Breast epithelium (tissue), 4 donors: ENCODE measurements around the gene NECTIN4. TPM values are rescaled to one million over a fixed set of nuclear protein-coding genes. Genes with fewer than 3 reads are reported as not detected.

Experiments used
- DNase-seq, 2 donors: peaks; one replicate each; pipeline ENCODE4 v3.0.0-alpha.2; 2019; ENCODE audit warnings: low spot score in 2 of 2
- H3K27ac ChIP-seq, 2 donors: fragments of 200-600 bp; sonication (generic) in 1 of 2; one replicate each; pipeline ENCODE4 v1.5.1; 2016 to 2019; ENCODE audit warnings: mild to moderate bottlenecking in 1 of 2
- H3K27me3 ChIP-seq, 2 donors: fragments of 200-600 bp; sonication (generic) in 1 of 2; one replicate each; pipeline versions ENCODE4 v1.5.1 to v1.6.0; 2017 to 2019; ENCODE audit warnings: control low read depth in 1 of 2, mild to moderate bottlenecking in 1 of 2
- H3K36me3 ChIP-seq: fragments of 200-600 bp; one replicate; pipeline ENCODE4 v1.5.1; 2019
- H3K4me1 ChIP-seq, 2 donors: fragments of 200-600 bp; sonication (generic); one replicate each; pipeline ENCODE4 v1.5.1; 2016 to 2019; ENCODE audit warnings: control low read depth in 1 of 2
- H3K4me3 ChIP-seq, 3 donors: fragments of 200-600 bp; sonication (generic); 1 replicate in 2 of 3; 2 replicates in 1 of 3; pipeline ENCODE4 v1.5.1; 2016 to 2019; ENCODE audit warnings: mild to moderate bottlenecking in 3 of 3, moderate library complexity in 2 of 3
- H3K9me3 ChIP-seq, 2 donors: fragments of 200-600 bp; sonication (generic) in 1 of 2; one replicate each; pipeline ENCODE4 v1.5.1; 2016 to 2019; ENCODE audit warnings: control low read depth in 1 of 2
- CTCF ChIP-seq, 3 donors: fragments of 450-650 bp; IDR thresholded peaks; one replicate each; pipeline ENCODE4 v1.5.1; 2016 to 2017; ENCODE audit warnings: antibody characterized with exemption in 3 of 3, mild to moderate bottlenecking in 3 of 3, moderate library complexity in 3 of 3
- POLR2A ChIP-seq: fragments of 450-650 bp; IDR thresholded peaks from one replicate; pipeline ENCODE4 v1.6.1; 2016; ENCODE audit warnings: antibody characterized with exemption, mild to moderate bottlenecking, moderate library complexity
- POLR2AphosphoS5 ChIP-seq, 3 donors: sonication (generic); formaldehyde crosslinking; IDR thresholded peaks; one replicate each; pipeline ENCODE4 v1.6.1; 2017; ENCODE audit warnings: antibody characterized with exemption in 3 of 3
- intact Hi-C: fragments of 100-400 bp; cut with DNase I; formaldehyde crosslinking; loops from one replicate; pipeline ENCODE4 v1.15.1; 2023; ENCODE audit warnings: low total_unique reads
- total RNA-seq, 3 donors: library from RNA; depleted of rRNA; stranded (reverse); fragments of >200 nt; gene quantifications; one replicate each; pipeline ENCODE4 v1.1.0, GENCODE V29; 2016

The NECTIN4 gene
- total RNA-seq, 3 donors from 2014 or later: 28.5 to 56.3 TPM; not detected in 1

DNA sequence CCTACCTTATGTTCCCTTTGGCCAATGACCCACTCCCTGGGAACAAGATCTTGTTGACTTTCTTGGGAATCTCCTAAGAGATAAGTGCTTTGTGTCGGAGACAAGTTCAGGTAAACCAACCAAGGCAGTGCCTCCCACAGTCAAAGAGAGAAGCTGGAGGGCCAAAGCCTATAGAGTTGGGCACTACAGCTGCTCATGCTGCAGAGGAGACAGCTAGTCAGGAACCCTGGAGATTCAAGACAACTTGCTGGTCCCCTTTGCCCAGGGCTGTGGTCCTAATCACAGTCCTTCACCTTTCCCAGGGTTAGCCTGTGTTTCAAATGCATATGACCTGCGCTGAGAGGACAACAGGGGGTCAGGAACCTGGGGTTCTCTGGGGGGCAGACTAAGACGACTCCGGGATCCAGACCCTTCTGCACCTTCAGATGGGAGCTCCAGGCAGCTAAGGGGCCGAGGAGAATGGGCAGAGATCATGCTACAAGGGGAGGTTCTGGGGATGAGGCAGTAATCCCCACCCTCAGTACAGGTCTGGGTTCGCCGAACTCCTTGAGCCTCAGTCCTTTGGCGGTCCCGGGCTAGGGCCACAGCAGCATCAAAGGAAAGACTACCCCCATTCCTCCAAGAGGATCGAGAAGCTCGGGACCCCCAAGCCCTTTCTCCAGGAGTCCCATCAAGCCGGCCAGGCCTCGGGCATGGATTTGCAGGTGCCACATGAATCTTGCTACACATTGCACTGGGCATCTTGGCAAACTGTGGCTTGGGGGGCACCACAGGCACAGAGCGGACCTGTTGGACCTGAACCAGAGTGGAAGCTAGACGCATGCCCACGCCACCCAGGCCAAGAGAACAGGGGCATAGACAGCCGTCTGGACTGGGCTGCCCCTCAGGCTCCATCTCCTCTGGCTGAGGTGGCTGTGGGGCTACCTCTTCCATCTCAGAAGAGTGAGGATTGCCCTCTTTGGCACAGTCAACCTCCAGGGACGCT is 41.6 kb downstream of the NECTIN4 start:
- TF ChIP-seq CTCF (IDR thresholded peaks at IDR 0.05): no peak
- TF ChIP-seq POLR2A: no peak
- TF ChIP-seq POLR2AphosphoS5 (IDR thresholded peaks at IDR 0.05): no peak
- DNase-seq: no peak
- Histone ChIP-seq H3K4me3 (no peak overlapping the region), H3K27ac (no peak overlapping the region), H3K36me3 (no peaks in the 10 kb centered on the region), H3K27me3 (no peaks in the 10 kb centered on the region), H3K4me1 (no peaks in the 10 kb centered on the region), H3K9me3 (no peaks in the 10 kb centered on the region)
- intact Hi-C loops: no loop called here

- DNase-seq: no peak
- Histone ChIP-seq H3K27ac (peak overlapping the region; percentile 91 to 96), H3K27me3 (no peaks in the 10 kb centered on the region), H3K36me3 (no peaks in the 10 kb centered on the region), H3K4me1 (no peaks in the 10 kb centered on the region), H3K9me3 (no peaks in the 10 kb centered on the region), H3K4me3 (peak overlapping the region; percentile 81 to 94 (median 92))
- intact Hi-C loops: no loop called here
- no peak for TF ChIP-seq POLR2A
- no peak for TF ChIP-seq CTCF (IDR thresholded peaks at IDR 0.05)
- no peak for TF ChIP-seq POLR2AphosphoS5 (IDR thresholded peaks at IDR 0.05)
These were observed 42.6 kb downstream of the NECTIN4 start for GRCh38 chr1:161046605-161047228.

DNA sequence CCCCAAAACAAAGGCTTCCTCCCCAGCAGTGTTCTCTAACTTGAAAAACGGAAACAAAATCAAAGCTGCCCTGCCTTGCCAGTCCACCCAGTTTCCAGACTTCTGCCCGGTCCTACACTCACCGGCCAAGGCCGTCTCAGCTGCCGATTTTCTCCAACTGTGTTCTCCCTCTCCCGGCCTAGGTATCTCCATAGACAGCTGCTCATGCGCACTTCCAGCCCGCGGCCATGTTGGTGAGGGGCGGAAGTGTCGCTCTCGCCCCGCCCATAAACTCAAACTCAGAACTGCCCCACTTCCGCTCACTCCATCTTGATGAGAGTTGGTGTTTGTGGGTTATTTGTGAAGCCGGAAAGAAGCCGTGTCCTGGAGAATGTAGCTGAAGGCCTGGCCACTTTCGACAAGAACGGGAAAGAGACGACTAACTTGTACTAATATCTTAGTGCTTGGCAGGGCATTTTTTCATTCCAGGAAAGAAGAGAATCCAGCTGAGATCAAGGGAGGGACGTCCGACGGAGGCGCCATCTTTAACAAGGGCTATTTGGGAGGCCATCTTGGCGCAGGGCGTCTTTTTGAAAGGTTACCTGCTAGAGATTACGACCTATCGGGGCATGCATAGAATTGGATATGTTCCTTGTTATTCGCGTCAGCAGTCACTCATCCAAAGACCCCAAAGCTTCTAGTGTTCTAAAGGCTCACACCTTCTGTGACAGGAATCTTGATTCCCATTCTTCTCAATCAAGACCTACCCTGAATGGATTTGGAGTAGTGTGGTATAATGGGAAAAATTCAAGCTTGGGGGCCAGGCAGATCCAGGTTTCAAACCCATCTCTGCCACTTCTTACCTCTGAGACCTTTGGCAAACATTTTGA is 43.4 kb downstream of the NECTIN4 start, which contains the start of gene USF1:
Gene USF1 (minus strand): TSS at position 242 of the 869 bp plus-strand sequence. CDS start 2,702 bp downstream, outside the sequence.
- DNase-seq: peak; percentile 93 to 95
- H3K27me3 ChIP-seq: no peaks in the 10 kb centered on the region
- H3K36me3 ChIP-seq: no peaks in the 10 kb centered on the region
- no peaks in the 10 kb centered on the region for H3K4me1 ChIP-seq
- H3K27ac ChIP-seq: peak within 1 kb of the TSS; percentile 91 to 96
- intact Hi-C loops: no loop called here
- TF ChIP-seq POLR2AphosphoS5 (IDR thresholded peaks at IDR 0.05) (peak; percentile 61 to 96 (median 88)), CTCF (IDR thresholded peaks at IDR 0.05) (peak in 1 of 3 donors; percentile 7), POLR2A (peak; percentile 71)
- H3K4me3 ChIP-seq: peak within 1 kb of the TSS; percentile 81 to 94 (median 92)
- no peaks in the 10 kb centered on the region for H3K9me3 ChIP-seq

DNA sequence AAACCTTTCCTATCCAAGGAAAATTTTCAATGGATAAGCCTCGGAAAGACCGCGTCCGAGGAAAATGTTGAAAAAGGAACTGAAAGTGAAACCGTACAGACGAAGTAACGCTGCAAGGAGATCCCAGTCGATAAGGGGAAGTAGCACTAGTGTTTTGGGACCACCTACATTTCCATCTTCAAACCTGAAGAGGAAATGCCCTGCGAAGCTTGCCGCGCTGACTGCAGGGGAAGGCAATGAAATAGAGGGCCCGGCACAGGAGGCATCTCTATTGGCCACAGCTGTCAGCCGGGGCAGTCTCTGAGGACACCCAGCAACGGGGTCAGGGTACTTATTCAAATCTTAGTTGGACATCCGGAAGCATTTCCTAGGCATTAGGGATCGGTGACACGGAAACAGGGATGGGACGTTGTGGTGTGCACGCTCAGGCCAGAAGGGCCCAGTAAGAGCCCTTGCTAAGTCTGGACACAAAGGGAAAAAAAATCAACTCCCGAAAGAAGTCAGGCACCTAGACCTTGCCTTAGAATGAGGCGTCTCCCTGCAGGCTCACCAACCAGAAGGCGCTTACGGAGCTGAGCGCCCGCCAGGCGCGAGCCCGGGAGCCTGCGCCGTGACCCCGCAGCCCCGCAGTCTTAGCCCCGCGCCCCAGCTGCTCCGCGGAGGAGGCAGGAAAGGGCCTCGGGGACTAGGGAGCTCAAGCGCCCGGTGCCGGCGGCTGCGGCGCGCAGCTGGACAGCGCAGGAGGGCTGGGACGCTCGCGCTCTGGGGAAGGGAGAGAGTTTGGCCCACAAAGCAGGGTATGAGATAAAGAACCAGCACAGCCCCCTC is 44.2 kb downstream of the NECTIN4 start:
- no peaks in the 10 kb centered on the region for H3K27me3 ChIP-seq
- H3K27ac ChIP-seq: peak overlapping the region; percentile 91 to 96
- H3K4me1 ChIP-seq: no peaks in the 10 kb centered on the region
- peak overlapping the region; percentile 81 to 94 (median 92) for H3K4me3 ChIP-seq
- H3K9me3 ChIP-seq: no peaks in the 10 kb centered on the region
- intact Hi-C loops: no loop called here
- TF ChIP-seq CTCF (IDR thresholded peaks at IDR 0.05) (no peak), POLR2AphosphoS5 (IDR thresholded peaks at IDR 0.05) (peak in 2 of 3 donors; percentile 34 to 54), POLR2A (no peak)
- peak; percentile 40 to 56 for DNase-seq
- no peaks in the 10 kb centered on the region for H3K36me3 ChIP-seq
